Hepatocyte (in vitro differentiated cells): ENCODE measurements around the gene ANAPC10. TPM values are rescaled to one million over a fixed set of nuclear protein-coding genes. Genes with fewer than 3 reads are reported as not detected.
"Not testable (repeated sequence)": the region's sequence is repeated elsewhere in the genome, so short reads cannot be mapped to it uniquely, and the experiment has no call there.

Experiments
- DNase-seq: peaks from one replicate; pipeline ENCODE4 v3.0.0-alpha.2; 2016; ENCODE audit warnings: low spot score
- H2AFZ ChIP-seq: fragments of 200-600 bp; sonication (generic); 2 replicates; pipeline ENCODE4 v1.6.0; 2016; ENCODE audit warnings: antibody characterized with exemption, mild to moderate bottlenecking
- H3K27ac ChIP-seq: fragments of 200-600 bp; sonication (generic); 2 replicates; pipeline ENCODE4 v1.5.1; 2016; ENCODE audit warnings: mild to moderate bottlenecking
- H3K27me3 ChIP-seq: fragments of 200-600 bp; sonication (generic); 2 replicates; pipeline ENCODE4 v1.6.1; 2016
- H3K36me3 ChIP-seq: fragments of 200-600 bp; sonication (generic); replicated peaks from 2 replicates; pipeline ENCODE4 v1.5.1; 2016; ENCODE audit warnings: low read depth; ENCODE audit not compliant: insufficient read depth
- H3K4me1 ChIP-seq: fragments of 200-600 bp; sonication (generic); 2 replicates; pipeline ENCODE4 v1.5.1; 2016; ENCODE audit warnings: mild to moderate bottlenecking, moderate library complexity; ENCODE audit not compliant: insufficient read depth
- H3K4me2 ChIP-seq: fragments of 200-600 bp; sonication (generic); 2 replicates; pipeline ENCODE4 v1.6.0; 2016
- H3K4me3 ChIP-seq: fragments of 200-600 bp; sonication (generic); 2 replicates; pipeline ENCODE4 v1.5.1; 2016; ENCODE audit warnings: mild to moderate bottlenecking
- H3K79me2 ChIP-seq: fragments of 200-600 bp; sonication (generic); 2 replicates; pipeline ENCODE4 v1.6.0; 2017; ENCODE audit warnings: mild to moderate bottlenecking
- H3K9me2 ChIP-seq: fragments of 200-600 bp; sonication (generic); replicated peaks from 2 replicates; pipeline ENCODE4 v1.6.0; 2017; ENCODE audit warnings: mild to moderate bottlenecking; ENCODE audit not compliant: insufficient read depth
- H3K9me3 ChIP-seq: fragments of 200-600 bp; sonication (generic); 2 replicates; pipeline ENCODE4 v1.5.1; 2016; ENCODE audit warnings: low read depth, mild to moderate bottlenecking
- H4K20me1 ChIP-seq: fragments of 200-600 bp; sonication (generic); 2 replicates; pipeline ENCODE4 v1.6.0; 2016; ENCODE audit warnings: mild to moderate bottlenecking; ENCODE audit not compliant: insufficient read depth, poor library complexity, severe bottlenecking
- CTCF ChIP-seq: fragments of 200-600 bp; sonication (generic); IDR thresholded peaks from 2 replicates; pipeline ENCODE4 v1.5.1; 2016; ENCODE audit warnings: antibody characterized with exemption, mild to moderate bottlenecking; ENCODE audit not compliant: poor library complexity
- EZH2 ChIP-seq: fragments of 200-600 bp; sonication (generic); IDR thresholded peaks from 2 replicates; pipeline ENCODE4 v1.6.1; 2016; ENCODE audit warnings: antibody characterized with exemption, mild to moderate bottlenecking, borderline replicate concordance
- EZH2phosphoT487 ChIP-seq: fragments of 200-600 bp; sonication (generic); IDR thresholded peaks from one replicate; pipeline ENCODE4 v1.6.1; 2018; ENCODE audit warnings: antibody characterized with exemption, mild to moderate bottlenecking, low read depth, moderate library complexity; ENCODE audit not compliant: unreplicated experiment, severe bottlenecking
- WGBS: methylation state at CpG from one replicate; pipeline ENCODE4 v1.1.6; 2016; ENCODE audit warnings: low lambda C conversion rate; ENCODE audit errors: missing lambda C conversion rate; 5-methylcytosine and 5-hydroxymethylcytosine counted together
- polyA plus RNA-seq: library from polyadenylated mRNA; unstranded; fragments of >200 nt; fragmentation: Nextera tagmentation; extraction: Ambion mirVana; gene quantifications from 2 replicates; pipeline ENCODE4 v1.2.1, GENCODE V29; 2016
- total RNA-seq: library from RNA; depleted of rRNA; stranded (reverse); fragments of >200 nt; gene quantifications from 2 replicates; pipeline ENCODE4 v1.2.3, GENCODE V29; 2014

Gene ANAPC10
- total and polyA plus RNA-seq, 2 experiments from 2014 or later, result 27.2 to 31.0 TPM

GRCh38 chr4:145003675-145004074, 94.3 kb downstream of the ANAPC10 start:
- TF ChIP-seq EZH2phosphoT487, result no peak
- no peak for TF ChIP-seq EZH2
- TF ChIP-seq CTCF, result no peak

GRCh38 chr4:145001635-145002034, 96.4 kb downstream of the ANAPC10 start:
- Histone ChIP-seq H3K27ac (no peak overlapping the region), H3K36me3 (no peaks in the 10 kb centered on the region), H3K4me1 (no peaks in the 10 kb centered on the region), H3K27me3 (no peaks in the 10 kb centered on the region), H2AFZ (no peak overlapping the region), H3K9me3 (no peaks in the 10 kb centered on the region), H3K9me2 (no peaks in the 10 kb centered on the region), H3K4me3 (no peak overlapping the region), H3K4me2 (no peak overlapping the region), H4K20me1 (no peaks in the 10 kb centered on the region), H3K79me2 (peaks cover 3% of the 10 kb centered on the region)
- no peak for DNase-seq
- TF ChIP-seq EZH2 (no peak), EZH2phosphoT487 (no peak), CTCF (no peak)
- 72% methylated on average over 3 of the region's 3 CpGs for WGBS

More at GRCh38 chr4:145003675-145004074, 94.3 kb downstream of the ANAPC10 start:
- H3K27me3 ChIP-seq, result no peaks in the 10 kb centered on the region
- no peaks in the 10 kb centered on the region for H4K20me1 ChIP-seq
- no peaks in the 10 kb centered on the region for H3K36me3 ChIP-seq
- DNase-seq, result no peak
- 86% methylated on average over 2 of the region's 2 CpGs for WGBS
- H3K4me2 ChIP-seq, result no peak overlapping the region
- H3K4me1 ChIP-seq, result no peaks in the 10 kb centered on the region
- H2AFZ ChIP-seq, result no peak overlapping the region
- no peak overlapping the region for H3K4me3 ChIP-seq
- H3K9me3 ChIP-seq, result no peaks in the 10 kb centered on the region
- no peaks in the 10 kb centered on the region for H3K9me2 ChIP-seq
- peaks cover 5% of the 10 kb centered on the region for H3K79me2 ChIP-seq
- no peak overlapping the region for H3K27ac ChIP-seq

- H3K4me2 ChIP-seq, DNase-seq, H3K36me3 ChIP-seq, H3K9me2 ChIP-seq, H2AFZ ChIP-seq, H3K27ac ChIP-seq, H3K27me3 ChIP-seq, H3K9me3 ChIP-seq, H3K79me2 ChIP-seq, H3K4me3 ChIP-seq, H3K4me1 ChIP-seq, H4K20me1 ChIP-seq: not testable (repeated sequence)
- WGBS, result 94% methylated on average over 5 of the region's 5 CpGs
Measured at GRCh38 chr4:145000656-145001055, 97.3 kb downstream of the ANAPC10 start.

GRCh38 chr4:144989306-144989705, 108.7 kb downstream of the ANAPC10 start:
- Histone ChIP-seq H3K79me2 (no peaks in the 10 kb centered on the region), H3K4me1 (no peaks in the 10 kb centered on the region), H3K36me3 (no peaks in the 10 kb centered on the region), H3K9me2 (no peaks in the 10 kb centered on the region), H3K9me3 (no peaks in the 10 kb centered on the region), H3K27ac (no peak overlapping the region), H3K4me2 (no peak overlapping the region), H3K27me3 (no peaks in the 10 kb centered on the region), H3K4me3 (no peak overlapping the region), H4K20me1 (no peaks in the 10 kb centered on the region), H2AFZ (no peak overlapping the region)
- WGBS, result 66% methylated on average over 2 of the region's 2 CpGs
- TF ChIP-seq CTCF, result no peak
- TF ChIP-seq EZH2, result no peak
- no peak for TF ChIP-seq EZH2phosphoT487
- DNase-seq, result no peak
